ENCODE data around the gene PLPP4.
"Not testable (repeated sequence)": the region's sequence is repeated elsewhere in the genome, so short reads cannot be mapped to it uniquely, and the experiment has no call there.

Gene PLPP4

DNA sequence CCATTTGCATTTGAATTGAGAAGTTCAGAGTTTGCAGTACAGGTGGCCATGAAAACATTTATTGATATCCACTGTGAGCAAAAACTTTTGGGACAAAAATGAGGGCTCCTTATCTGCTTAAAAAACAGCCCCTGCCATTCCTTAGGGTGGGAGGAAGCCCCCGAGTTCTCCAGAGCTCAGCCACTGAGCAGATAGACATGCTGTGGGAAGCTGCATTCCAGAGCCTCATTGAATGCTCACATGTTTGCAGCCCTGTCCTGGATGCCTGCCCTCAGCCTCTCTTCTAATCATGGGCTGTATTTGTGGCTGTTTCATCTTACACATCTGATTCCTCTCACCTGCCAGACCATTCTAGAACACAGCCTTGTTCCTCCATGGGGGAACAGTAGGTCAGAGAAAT is 33.3 kb downstream of the PLPP4 start:
- ATAC-seq: no peak

DNA sequence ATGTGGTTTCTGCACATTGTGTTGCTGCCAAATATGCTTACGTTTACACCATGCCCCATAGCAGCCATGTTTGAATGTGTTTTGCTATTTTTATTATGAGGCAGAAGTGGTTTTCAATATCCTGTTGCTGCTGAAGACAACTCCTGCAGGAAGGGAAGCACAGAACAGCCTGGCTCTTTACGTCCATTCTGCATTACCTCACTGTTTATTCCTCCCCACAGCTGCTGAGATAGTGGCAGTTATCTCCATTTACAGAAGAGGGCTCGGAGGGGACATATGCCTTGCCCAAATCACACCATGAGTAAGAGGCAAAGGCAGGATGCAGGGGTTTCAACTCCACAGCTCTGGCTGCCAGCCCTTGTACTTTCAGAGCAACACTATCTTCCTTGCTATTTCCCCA is 35.3 kb downstream of the PLPP4 start:
- no peak for ATAC-seq

DNA sequence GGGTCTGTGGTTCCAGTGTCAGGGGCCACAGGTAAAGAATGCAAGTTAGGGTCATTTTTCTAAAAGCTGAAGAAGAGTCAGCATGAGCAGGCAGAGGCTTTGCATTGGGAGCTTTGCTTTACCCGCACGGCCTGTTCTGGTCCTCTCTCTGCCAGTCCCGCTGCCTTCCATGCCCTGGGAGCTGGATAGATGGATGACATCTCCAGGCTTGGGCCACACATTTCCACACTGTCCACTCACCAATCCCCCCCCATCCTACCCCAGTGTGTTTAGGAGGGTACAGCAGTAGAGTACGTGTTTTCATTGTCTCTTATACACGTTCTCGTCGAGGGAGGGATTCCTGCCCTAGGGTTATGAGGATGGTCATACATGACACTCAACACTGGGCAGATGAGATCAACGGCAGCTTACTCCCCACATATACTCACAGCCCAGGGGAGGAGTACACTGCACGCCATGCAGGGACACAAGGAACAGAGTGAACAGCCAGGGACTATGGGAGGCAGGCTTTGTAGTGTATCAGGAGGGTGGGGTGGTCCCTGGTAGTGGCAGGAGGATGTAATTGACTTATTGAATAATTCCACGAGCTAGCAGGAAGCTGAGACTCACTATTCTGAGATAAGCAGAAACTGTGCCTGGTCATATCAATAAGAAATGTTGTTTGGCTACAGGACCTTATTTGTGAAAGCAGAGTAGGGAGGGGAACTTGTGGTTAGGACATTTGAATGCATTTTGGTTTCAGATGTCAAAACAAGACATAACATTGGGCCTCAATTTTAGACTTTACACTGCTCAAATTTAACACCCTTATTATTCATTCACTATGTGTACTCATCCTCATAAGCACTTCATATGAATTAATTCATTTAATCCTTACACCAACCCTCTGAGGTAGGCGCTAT is 36.6 kb downstream of the PLPP4 start:
- ATAC-seq: no peak

DNA sequence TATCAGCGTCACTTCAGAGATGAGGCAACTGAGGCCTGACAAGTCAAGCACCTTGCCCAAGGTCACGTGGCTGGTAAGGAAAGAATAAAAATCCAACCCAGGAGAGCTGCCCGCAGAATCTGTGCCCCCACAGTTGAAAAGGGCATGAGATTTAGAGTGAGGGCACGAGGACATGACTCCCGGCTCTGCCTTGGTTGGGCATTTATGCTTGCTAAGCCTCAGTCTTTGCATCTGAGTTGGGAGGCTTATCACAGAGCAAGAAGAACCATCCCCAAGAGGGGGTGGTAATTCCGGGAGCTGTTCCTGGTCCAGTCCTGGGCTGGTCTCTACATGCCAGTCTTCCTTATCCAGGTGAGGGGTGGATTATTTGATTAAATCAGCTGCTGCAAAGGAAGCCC is 37.3 kb downstream of the PLPP4 start:
- no peak for ATAC-seq

DNA sequence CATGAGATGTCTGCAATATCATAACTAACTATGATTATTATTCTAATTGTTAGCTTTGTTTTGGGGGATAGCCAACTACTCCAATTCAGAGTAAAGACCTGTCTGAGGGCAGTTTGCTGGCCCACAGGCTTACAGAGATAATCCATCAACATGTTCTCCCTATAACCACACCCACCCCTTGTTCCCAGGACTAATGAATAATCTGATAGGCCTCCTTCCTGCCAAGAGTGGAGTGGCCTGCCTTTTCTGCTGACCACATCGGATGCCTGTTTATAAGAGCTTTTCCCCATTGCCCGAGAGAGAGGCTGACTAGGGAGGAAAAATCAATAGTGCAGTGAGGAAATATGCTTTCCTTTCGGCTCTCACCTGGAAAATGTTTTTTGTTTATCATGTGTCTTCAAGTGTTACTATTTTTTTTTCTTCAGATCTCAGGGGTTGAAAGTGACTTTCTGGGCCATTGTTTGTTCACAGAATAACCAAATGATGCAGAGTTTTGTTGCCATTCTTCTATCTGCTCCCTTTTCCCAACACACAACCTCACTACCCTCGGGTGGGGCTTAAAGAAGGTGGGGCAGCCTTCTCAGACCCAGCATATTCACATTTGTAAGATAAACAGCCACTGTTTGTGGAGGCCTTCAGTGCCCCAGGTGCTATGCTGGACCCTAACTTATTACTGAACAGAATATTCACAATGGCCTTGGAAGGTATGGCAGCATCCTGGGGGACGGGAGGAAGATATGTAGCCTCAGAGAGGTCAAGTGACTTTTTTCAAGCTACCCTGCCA is 38.4 kb downstream of the PLPP4 start:
- ATAC-seq: no peak

DNA sequence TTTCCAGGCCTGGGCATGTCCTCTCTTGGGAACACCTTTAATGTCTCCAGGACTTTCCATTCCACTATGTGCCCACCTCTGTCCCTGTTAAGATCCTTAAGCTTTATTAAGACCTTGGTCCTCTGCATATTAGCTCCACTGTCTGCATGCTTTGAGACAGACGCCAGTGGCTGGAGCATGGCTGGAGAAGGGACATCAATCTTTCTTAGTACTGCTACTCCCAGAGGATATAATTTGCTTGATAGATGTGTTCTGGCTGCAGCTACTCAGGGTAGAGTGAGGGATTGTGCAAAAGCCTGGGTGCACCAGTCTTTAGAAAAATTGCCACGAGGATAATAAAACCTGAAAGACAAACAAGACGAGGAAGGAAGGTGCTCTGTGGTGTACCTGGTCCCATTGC is 42.9 kb downstream of the PLPP4 start:
- no peak for ATAC-seq

DNA sequence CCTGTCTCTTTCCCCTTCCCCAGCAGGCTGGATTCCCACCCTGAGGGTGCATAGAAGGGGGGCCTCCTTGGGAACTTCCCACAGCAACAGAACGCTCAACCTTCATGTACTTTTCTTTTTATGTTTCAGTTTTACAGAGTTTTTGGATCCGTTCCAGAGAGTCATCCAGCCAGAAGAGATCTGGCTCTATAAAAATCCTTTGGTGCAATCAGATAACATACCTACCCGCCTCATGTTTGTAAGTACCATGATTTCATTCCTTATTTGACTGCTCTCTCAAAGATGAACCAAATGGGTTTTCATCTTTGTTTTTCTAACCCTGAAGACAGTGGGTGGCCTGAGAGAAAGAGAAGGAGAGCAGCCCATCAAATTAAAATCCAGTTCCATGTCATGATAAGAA is 46.7 kb downstream of the PLPP4 start:
- ATAC-seq: no peak

DNA sequence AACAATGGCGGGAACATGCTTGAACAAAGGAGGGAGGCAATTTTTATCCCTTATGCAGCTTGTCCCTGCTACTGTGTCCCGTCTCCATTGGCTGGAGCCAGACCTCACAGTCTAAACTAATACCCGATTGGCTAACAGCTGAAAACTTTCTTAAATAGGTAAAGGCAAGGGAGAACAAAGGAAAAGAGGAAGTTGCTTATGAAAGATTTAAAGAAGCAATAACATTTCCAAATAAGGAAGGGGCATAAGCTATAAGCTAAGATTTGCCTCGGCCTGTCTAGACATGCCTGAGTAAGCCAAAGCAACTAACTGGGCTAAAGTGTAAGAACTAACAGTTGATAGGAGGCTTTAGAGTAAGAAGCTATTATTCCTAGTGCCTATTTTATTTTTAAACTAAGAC is 47.2 kb downstream of the PLPP4 start:
- ATAC-seq: not testable (repeated sequence)

DNA sequence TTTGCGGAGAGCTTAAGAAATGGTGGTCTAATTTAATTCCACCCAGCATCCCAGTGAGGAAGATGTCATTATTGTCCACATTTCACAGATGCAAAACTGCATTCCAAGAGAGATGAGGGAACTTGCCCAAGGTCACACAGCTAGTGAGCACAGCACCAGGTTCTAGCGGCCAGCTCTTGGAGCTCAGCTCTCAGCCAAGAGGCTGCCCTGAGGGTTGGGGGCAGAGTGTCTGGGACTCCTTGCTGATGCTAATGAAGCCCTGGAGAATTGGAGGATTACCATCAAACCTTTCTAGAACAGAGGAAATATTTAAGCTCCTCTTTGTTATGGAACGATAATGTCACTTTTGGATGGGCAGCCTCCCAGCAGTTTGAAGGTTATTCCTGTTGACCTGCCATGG is 48.0 kb downstream of the PLPP4 start:
- ATAC-seq: no peak

DNA sequence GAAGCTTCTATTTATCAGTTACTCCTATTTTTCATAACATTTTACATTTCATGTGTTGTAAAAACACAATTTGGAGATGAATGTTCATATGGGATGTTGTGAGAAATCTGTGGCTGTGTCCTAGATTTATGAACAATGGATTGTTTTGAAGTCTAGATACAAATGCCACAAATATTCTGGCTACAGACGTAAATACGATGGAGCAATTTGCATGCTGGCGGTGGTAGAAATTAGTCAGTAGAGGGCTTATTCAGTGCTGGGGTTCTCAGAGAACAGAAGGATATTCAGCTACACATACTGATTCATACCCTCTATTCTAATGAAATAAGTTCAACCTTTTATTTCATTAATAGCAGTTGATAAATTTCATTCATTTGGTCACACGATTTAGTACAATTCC is 48.8 kb downstream of the PLPP4 start:
- no peak for ATAC-seq

DNA sequence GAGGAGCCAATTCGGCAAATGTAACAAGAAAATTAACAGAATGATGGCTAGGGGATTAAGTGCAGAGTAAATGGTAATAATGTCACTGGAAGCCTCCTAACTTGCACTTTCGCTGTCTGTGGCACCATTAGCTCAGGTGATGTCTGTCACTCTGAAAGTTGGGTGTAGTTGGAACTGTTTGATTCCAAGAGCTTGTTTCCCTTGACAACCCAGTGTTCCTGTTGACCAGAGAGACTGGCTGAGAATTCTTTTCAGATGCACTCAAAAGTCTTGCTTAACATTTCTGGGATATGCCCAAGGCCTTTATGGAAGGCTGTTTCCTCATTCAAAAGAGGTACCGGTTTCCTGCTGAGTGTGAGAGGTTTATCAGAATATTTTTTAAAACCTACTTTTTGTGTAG is 49.6 kb downstream of the PLPP4 start:
- no peak for ATAC-seq

DNA sequence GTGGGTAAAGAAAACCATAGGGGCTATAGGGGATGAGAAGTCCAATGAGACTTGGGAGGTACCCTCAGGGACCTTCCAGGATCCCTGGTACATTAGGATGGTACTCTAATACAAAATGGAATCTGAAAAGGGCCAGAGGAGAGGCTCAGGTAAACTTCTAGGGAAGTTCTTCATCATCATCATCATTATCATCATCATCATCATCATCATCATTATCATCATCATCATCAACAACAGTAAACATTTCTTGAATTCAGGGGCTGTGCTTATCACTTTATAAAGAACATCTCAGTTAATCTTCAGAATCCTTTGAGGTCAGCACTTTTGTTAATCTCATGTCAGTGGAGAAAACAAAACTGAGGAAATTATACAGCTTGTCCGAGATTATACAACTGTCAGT is 50.1 kb downstream of the PLPP4 start:
- ATAC-seq: no peak

DNA sequence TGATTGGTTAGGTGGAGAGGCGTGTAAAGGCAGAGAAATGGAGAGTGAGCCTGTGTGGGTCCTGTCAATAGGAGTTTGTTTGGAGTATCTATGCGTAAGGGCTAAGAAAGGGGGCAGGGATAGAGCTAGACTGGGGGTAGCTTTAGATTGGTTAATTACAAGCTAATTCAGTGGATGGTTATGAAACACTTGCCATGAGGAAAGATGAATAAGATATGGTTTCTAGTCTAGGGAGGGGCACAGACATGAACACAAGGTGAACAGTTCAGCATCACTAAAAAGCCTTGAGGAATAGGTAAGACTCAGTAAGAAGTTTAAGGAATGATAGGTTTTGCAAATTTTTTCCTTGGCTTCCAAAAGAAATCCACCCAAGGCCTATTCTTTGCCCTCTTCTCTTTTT is 50.6 kb downstream of the PLPP4 start:
- ATAC-seq: no peak

DNA sequence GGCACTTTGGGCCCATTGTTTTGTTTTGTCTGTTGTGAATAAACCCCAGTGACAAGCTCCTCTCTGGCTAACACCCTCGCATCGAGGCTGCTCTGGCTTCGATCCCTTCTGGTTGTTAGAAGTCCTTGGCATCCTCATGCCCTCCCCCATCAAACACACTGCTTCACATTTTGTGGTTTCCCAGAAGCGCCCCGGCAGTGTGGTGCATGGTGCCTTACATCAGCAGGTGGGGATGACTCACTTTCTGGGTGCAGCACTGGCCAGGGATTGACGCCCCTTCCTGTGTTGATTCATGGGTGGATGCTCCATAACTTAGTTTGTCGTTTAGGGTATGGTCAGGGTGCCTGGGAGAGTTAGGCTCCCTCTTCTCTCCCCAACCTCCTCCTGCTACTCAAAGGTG is 51.4 kb downstream of the PLPP4 start:
- no peak for ATAC-seq

DNA sequence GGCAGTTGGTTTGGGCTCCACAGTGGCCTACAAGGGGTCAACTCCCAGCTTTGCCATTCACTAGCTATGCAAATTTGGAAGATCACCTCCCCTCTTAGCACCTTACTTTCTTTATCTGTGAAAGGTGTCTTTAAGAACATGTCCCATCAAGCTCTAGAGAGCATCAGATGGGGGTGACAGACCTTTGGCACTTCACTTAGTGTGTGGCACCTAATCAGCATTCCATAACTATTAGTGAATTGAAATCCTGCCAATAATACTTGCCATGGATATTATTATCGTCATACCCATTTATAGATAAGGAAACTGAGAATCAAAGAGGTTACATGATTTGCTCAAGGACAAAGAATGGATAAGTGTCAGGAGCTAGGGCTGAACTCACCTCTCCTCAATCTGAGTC is 51.9 kb downstream of the PLPP4 start:
- ATAC-seq: no peak

DNA sequence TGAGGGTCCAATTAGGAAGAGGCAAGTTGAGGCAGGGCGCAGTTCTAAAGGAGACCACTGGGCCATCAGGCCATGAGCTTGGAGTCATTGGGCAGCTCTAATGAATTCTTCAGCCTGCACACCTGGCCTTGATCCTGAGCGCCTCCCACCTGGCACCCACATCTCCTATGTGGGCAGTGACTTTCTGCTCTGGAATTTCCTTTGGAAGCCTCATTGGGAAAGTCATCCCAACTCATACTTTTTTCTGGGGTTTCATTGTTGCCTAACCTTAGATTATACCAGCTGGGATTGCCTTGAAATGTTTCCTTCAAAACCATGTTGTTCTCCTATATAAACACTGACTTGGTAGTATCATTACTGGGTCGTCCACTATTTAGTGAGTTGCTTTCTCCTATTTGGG is 54.1 kb downstream of the PLPP4 start:
- no peak for ATAC-seq

DNA sequence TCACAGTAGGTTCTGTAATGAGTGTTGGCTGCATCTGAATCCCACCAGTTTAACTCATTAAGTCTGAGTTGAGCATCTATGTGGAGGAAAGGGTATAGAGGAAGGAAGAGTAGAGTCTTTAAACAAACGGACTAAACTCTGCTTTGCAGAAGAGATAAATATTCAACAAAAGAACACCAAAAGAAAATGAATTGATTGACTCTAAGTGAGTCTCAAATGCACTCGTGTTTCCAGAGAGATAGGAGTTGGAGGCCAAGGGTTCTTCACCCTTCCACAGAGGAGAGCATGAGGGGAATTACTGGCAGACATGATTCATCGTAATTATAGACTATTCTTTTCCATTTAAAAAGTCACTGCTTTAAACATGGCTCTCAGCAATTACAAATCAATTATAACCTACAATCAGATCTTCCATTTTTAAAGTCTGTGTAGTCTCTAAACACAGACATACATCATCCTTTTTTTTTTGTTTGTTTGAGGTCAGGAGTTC is 56.3 kb downstream of the PLPP4 start:
- no peak for ATAC-seq

DNA sequence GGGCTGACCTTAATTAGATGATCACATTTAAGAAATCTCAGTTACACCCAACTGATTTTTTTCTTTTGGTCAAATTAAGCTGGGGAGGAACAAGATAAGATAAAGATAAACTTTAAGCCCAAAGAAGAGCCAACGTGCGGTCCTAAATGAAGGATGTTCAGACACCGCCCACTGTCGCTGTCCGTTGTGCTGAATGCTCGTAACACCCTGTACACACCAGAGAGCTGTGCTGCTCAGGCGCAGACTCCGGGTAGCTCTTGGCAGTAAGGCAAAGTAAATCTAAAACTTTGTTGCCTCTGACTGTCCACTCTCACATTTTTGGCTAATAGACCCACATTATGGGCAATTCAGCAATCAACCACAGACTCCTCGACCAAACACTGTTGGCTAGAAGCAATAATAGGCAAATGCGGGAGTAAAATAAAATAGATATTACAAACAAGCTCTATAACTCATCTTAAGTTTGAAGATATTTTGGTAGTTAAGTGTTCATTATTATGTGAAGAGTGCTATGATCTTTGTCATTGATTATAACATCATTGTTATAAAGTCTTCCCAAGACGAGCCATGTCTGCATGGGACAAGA is 57.1 kb downstream of the PLPP4 start:
- no peak for ATAC-seq

DNA sequence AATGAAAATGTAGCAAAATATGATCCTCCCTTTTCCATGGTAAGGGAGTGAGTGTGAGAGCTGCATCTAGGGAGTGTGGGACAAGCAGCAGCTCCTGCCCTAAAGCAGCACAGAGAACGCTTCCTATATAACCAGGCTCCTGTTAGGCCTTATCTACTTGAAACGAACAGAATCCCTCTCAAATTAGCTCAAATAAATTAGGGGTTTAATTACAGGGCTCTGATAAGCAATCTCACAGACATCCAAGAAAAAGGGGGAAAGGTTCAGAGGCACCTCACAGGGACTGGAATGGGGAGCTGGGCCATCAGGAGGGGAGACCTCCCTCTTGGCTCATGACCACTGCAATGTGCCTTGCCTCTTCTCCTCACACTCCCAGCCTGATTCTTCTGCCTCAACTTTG is 57.9 kb downstream of the PLPP4 start:
- ATAC-seq: no peak

DNA sequence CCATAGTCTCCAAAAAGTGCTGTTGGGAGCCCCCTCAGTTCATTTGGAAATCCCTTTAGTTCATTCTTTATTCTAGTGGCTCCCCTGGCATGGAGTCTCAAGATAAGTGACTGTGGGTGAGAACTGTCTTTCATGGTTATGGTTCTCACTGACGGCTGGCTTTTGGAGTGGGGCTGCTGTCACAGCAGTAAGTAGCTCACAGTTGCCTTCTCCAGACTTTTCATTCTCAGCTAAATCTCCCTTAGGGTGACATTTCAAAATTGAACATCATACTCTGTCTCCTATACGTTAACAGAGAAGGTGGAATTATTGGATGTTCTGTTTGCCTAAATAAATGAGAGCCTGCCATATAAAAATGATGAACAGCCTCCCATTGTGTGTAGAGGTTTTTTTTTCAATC is 58.7 kb downstream of the PLPP4 start:
- ATAC-seq: no peak

DNA sequence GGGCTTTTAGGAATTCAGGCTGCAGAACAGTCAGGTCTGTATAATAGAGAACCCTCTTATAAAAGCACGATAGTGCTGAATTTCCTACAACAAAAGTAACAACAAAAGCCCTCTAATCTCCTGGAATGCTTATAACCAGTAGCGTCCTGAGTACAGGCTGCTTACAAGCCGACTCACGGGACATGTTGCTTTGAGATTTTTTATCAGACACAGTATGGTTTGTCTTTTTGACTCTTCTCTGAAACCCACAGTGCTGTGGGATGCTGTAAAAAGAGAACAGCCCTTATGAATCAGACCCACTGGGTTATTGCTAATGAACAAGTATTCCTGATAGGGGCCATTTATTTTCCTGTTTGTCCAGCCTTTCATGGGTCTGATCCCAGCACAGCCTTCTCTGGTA is 59.4 kb downstream of the PLPP4 start:
- ATAC-seq: no peak

DNA sequence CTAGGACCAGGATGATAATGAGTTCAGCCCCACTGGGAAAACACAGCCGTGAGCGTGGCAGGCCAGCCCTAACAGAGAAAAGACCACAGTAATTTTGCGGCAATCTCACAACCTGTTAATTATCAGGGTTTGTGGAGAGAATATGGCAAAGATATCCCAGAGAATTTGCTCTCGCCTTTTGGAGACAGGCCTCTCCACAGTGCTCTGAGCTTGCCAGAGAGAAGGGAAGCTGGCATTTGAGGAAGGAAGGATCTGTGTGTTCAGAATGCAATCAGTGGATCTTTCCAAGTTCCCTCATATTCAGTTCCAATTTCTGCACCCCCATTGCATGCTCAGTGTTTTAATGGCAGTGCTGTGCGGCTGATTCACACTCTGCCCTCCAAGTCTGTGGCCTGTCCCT is 60.2 kb downstream of the PLPP4 start:
- no peak for ATAC-seq

DNA sequence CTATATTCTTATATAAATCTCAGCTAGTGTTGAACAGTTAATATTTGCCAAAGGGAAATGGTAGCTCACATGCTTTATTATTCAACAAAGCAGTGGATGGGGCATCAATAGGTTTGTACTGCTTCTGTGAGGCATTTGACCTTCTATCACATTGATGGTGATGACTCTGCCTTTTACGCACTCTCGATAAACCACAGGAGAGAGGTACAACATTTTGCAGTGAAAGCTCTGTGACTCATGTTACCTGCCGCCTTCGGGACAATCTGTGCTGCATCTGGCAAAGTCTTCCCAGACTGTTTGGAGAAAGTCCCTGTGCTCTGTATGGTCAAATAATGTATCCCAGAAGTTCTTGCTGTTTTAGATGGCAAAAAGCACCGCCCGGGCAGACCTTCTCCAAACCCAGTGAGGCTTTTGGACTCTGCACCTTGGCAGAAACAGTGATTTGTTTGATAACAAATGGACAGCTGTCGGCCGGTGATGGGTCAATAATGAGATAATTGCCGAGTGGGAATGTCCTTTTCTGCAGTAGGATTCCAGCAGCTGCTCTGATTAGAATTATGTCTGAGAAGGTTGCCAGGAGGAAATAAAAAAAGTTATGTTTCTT is 61.0 kb downstream of the PLPP4 start:
- ATAC-seq: no peak
